H1 (cell line): ENCODE measurements around the gene BRMS1. TPM values are rescaled to one million over a fixed set of nuclear protein-coding genes. Genes with fewer than 3 reads are reported as not detected.

Experiments used
- CEBPB ChIP-seq: IDR thresholded peaks from 2 replicates; pipeline ENCODE4 v1.6.1; 2012; ENCODE audit warnings: low read depth, low read length
- CHD2 ChIP-seq: IDR thresholded peaks from 2 replicates; pipeline ENCODE4 v1.6.1; 2012; ENCODE audit warnings: low read length, improper control_type of control experiment
- EZH2 ChIP-seq: fragments of 200-600 bp; sonication (generic); IDR thresholded peaks from 2 replicates; pipeline ENCODE4 v1.7.1; 2012; ENCODE audit warnings: low read depth, mild to moderate bottlenecking, moderate library complexity, low read length, inconsistent platforms; ENCODE audit not compliant: severe bottlenecking
- HDAC6 ChIP-seq: IDR thresholded peaks from one replicate; pipeline ENCODE4 v1.7.1; 2012; ENCODE audit warnings: low read depth, mild to moderate bottlenecking, inconsistent platforms, low read length, moderate library complexity
- polyA plus RNA-seq, 7 experiments: library from polyadenylated mRNA; depleted of rRNA in 3 of 7; stranded (reverse) in 5 of 7; unstranded in 2 of 7; fragments of >200 nt in 5 of 7; fragments of 200-250 nt in 2 of 7; gene quantifications; 1 replicate in 5 of 7; 2 replicates in 1 of 7; 4 replicates in 1 of 7; pipeline versions ENCODE4 v1.2.1 to v1.2.3, GENCODE V29; 2011 to 2013; ENCODE audit warnings: missing spikeins in 2 of 7, mixed read lengths in 2 of 7
- total RNA-seq: library from RNA; stranded (reverse); fragmentation: NEBNext Ultra II Directional; extraction: Animal tissue kit (Norgen Biotek cat#: 25700); gene quantifications from 2 replicates; pipeline ENCODE4 v1.2.1, GENCODE V29; 2021
- TF ChIP-seq, protein P1 (sequence below): IDR thresholded peaks from 2 replicates; pipeline ENCODE4 v1.6.1; 2012; ENCODE audit warnings: inconsistent platforms

The BRMS1 gene
- total and polyA plus RNA-seq, 2 of the 8 experiments (the other 6 are each of a cell fraction or from before 2014, with no cell fraction given), result 39.2 to 46.1 TPM

GRCh38 chr11:66347425-66348276, 2.7 kb upstream of the BRMS1 start, which contains the start of gene B4GAT1 (continued):
- no peak for TF ChIP-seq HDAC6
- TF ChIP-seq, protein P1, sequence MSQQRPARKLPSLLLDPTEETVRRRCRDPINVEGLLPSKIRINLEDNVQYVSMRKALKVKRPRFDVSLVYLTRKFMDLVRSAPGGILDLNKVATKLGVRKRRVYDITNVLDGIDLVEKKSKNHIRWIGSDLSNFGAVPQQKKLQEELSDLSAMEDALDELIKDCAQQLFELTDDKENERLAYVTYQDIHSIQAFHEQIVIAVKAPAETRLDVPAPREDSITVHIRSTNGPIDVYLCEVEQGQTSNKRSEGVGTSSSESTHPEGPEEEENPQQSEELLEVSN, result 0 out of 2 replicates have a peak, but pooled peaks have one; percentile 7
- TF ChIP-seq CEBPB, result no peak
- no peak for TF ChIP-seq EZH2
- no peak for TF ChIP-seq CHD2
